ENCODE data around the gene CA10.

GRCh38 chr17:52096056-52096455 is 62.5 kb downstream of the CA10 start:
- TF ChIP-seq CTCF (IDR thresholded peaks at IDR 0.05) (no peak), POLR2A (IDR thresholded peaks at IDR 0.05) (no peak)

Measured in right lobe of liver (tissue), 4 donors.